Measurements from ENCODE around the gene CIAPIN1. TPM values are rescaled to one million over a fixed set of nuclear protein-coding genes. Genes with fewer than 3 reads are reported as not detected.

Gene CIAPIN1
- total RNA-seq, 1 experiment from 2014 or later, result 82.8 TPM

DNA sequence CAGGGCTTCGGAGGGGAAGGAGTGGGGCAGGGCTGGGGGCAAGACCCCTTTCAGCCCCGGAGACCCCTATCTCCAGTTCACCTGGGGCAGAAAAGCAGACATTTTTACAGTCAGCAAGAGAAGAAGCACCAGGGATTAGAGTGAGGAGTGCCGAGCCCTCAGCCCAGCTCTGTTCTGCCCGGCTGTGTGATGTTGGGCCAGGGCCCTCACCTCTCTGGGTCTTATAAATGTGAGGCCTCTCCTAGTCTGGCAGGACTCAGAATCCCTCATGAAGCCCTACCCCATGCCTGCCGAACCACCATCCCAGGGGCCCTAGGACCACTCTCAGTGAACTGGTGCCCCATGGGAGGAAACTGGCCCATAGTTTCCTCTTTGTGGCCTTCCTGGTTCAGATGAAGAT lies 62.1 kb downstream of the CIAPIN1 start:
- Histone ChIP-seq H3K9me3 (ENCODE audit: control insufficient read depth, low read depth, low read length) (no peaks in the 10 kb centered on the region), H2BK120ac (ENCODE audit: low read depth, low read length, poor library complexity, severe bottlenecking) (no peak overlapping the region), H2BK12ac (ENCODE audit: insufficient read length, low read depth, low read length) (no peak overlapping the region), H3K14ac (ENCODE audit: insufficient read depth, low read length) (no peak overlapping the region), H3K27ac (ENCODE audit: insufficient read length, low read depth, low read length) (no peak overlapping the region), H4K20me1 (ENCODE audit: control insufficient read depth, insufficient read depth, insufficient read length) (no peaks in the 10 kb centered on the region), H3K79me2 (ENCODE audit: insufficient read depth, low read length) (no peaks in the 10 kb centered on the region), H3T11ph (ENCODE audit: low read length) (no peak overlapping the region), H2BK15ac (ENCODE audit: low read depth, low read length) (no peak overlapping the region), H3K56ac (ENCODE audit: insufficient read length, low read depth, low read length) (no peak overlapping the region), H3K23me2 (ENCODE audit: insufficient read length, low read depth, low read length, poor library complexity, severe bottlenecking) (no peaks in the 10 kb centered on the region), H4K5ac (ENCODE audit: insufficient read length, low read depth, low read length) (no peak overlapping the region), H3K18ac (ENCODE audit: insufficient read length, low read depth, low read length) (no peak overlapping the region), H3K4me1 (ENCODE audit: insufficient read depth, low read length) (0 out of 2 replicates have a peak, but pooled peaks cover 2% of the 10 kb centered on the region), H4K8ac (replicated peaks; ENCODE audit: insufficient read length, low read depth, low read length) (no peak overlapping the region), H3K27me3 (ENCODE audit: insufficient read depth, low read length) (no peaks in the 10 kb centered on the region), H3K4me2 (ENCODE audit: insufficient read depth, insufficient read length, low read length) (no peak overlapping the region), H2BK5ac (ENCODE audit: insufficient read length, low read length) (no peak overlapping the region), H2BK20ac (ENCODE audit: low read depth, low read length, poor library complexity, severe bottlenecking) (no peak overlapping the region), H3K79me1 (ENCODE audit: insufficient read depth, low read depth, low read length, poor library complexity, severe bottlenecking) (no peaks in the 10 kb centered on the region), H2AK5ac (ENCODE audit: insufficient read length, low read length) (no peak overlapping the region), H2AFZ (ENCODE audit: low read length) (no peak overlapping the region), H4K91ac (ENCODE audit: insufficient read length, low read depth, low read length) (no peak overlapping the region), H3K9ac (ENCODE audit: extremely low read depth, insufficient read length, low read length) (no peak overlapping the region), H3K23ac (ENCODE audit: insufficient read length, low read depth, low read length) (no peak overlapping the region), H3K4ac (ENCODE audit: low read depth, low read length) (no peak overlapping the region)
- no CpG with 5 or more reads among the region's 5 CpGs for WGBS (ENCODE audit: extremely low coverage, insufficient read length, low lambda C conversion rate)
- peaks cover 3% of the 10 kb centered on the region for H3K27me3 Mint-ChIP-seq (ENCODE audit: low read depth)
- no peaks in the 10 kb centered on the region for H3K36me3 Mint-ChIP-seq (ENCODE audit: insufficient read depth in 1 of 3, low read depth in 3 of 3)
- TF ChIP-seq, protein P1, sequence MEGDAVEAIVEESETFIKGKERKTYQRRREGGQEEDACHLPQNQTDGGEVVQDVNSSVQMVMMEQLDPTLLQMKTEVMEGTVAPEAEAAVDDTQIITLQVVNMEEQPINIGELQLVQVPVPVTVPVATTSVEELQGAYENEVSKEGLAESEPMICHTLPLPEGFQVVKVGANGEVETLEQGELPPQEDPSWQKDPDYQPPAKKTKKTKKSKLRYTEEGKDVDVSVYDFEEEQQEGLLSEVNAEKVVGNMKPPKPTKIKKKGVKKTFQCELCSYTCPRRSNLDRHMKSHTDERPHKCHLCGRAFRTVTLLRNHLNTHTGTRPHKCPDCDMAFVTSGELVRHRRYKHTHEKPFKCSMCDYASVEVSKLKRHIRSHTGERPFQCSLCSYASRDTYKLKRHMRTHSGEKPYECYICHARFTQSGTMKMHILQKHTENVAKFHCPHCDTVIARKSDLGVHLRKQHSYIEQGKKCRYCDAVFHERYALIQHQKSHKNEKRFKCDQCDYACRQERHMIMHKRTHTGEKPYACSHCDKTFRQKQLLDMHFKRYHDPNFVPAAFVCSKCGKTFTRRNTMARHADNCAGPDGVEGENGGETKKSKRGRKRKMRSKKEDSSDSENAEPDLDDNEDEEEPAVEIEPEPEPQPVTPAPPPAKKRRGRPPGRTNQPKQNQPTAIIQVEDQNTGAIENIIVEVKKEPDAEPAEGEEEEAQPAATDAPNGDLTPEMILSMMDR (conservative IDR thresholded peaks at IDR 0.05), result no peak
- peaks cover 5 to 18% of the 10 kb centered on the region in 2 experiments for H3K4me1 Mint-ChIP-seq
- peak overlapping the region in 1 of 3 experiments; percentile 79; a peak in 2 of 7 replicates for H3K27ac Mint-ChIP-seq
- peaks cover 0 to 5% of the 10 kb centered on the region in 2 experiments; a peak in 1 of 5 replicates for H3K9me3 Mint-ChIP-seq
- no peak overlapping the region for H3K4me3 Mint-ChIP-seq
- no peak for DNase-seq

Data from H9 (cell line).